ENCODE data around the gene PCK2. TPM values are rescaled to one million over a fixed set of nuclear protein-coding genes. Genes with fewer than 3 reads are reported as not detected.
A peak's percentile ranks its signal among the peaks of the same experiment; 100 is the strongest.

Gene PCK2
- total RNA-seq, 1 donor from 2014 or later, result 126 TPM

DNA sequence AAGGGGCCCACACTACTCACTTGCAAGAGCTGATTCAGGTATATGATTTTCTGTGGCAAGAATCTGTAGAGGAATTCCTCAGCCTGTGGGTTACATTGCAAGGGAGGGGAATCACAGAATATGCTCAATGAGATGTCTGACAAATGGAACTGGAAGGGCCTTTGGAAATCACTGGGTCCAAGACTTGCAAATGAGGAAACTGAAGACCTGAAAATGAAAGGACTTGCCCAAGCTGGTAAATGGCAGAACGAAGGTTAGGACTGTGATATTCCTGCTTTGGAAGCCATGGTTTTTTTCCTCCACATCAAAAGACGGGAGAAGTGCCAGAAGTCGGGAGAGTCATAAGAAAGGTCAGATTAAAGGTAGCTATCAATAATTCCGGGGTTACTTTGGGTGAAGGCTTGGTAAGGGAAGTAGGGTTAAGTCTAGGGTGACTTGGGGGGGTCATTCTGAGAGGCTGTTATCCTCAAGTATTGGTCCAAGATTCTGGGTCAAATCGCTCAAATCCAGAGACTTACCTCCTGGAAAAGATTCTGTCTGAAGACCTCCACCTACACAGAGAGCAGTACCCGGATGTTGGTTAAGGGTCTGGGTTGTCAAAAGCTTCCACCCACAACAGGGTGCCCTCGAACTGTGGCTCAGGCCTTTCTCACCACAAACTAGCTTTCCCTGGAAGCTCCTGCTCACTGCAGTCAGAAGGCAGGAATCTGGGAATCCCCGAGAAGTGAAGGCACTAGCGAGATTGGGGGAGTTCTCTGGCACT is 51.8 kb downstream of the PCK2 start:
- peaks cover 40% of the 10 kb centered on the region for H3K4me1 Mint-ChIP-seq (ENCODE audit: low read depth)
- no peak for DNase-seq (ENCODE audit: low spot score)
- H3K36me3 Mint-ChIP-seq (ENCODE audit: low read depth), result peaks cover 7% of the 10 kb centered on the region
- peak overlapping the region; percentile 98 for H3K4me3 Mint-ChIP-seq (ENCODE audit: unreplicated experiment)
- H3K27me3 Mint-ChIP-seq (ENCODE audit: low read depth), result no peaks in the 10 kb centered on the region
- TF ChIP-seq, protein P1, sequence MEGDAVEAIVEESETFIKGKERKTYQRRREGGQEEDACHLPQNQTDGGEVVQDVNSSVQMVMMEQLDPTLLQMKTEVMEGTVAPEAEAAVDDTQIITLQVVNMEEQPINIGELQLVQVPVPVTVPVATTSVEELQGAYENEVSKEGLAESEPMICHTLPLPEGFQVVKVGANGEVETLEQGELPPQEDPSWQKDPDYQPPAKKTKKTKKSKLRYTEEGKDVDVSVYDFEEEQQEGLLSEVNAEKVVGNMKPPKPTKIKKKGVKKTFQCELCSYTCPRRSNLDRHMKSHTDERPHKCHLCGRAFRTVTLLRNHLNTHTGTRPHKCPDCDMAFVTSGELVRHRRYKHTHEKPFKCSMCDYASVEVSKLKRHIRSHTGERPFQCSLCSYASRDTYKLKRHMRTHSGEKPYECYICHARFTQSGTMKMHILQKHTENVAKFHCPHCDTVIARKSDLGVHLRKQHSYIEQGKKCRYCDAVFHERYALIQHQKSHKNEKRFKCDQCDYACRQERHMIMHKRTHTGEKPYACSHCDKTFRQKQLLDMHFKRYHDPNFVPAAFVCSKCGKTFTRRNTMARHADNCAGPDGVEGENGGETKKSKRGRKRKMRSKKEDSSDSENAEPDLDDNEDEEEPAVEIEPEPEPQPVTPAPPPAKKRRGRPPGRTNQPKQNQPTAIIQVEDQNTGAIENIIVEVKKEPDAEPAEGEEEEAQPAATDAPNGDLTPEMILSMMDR (IDR thresholded peaks at IDR 0.05), result no peak
- H3K9me3 Mint-ChIP-seq (ENCODE audit: low read depth), result no peaks in the 10 kb centered on the region
- H3K27ac Mint-ChIP-seq (ENCODE audit: unreplicated experiment), result peak overlapping the region; percentile 97

DNA sequence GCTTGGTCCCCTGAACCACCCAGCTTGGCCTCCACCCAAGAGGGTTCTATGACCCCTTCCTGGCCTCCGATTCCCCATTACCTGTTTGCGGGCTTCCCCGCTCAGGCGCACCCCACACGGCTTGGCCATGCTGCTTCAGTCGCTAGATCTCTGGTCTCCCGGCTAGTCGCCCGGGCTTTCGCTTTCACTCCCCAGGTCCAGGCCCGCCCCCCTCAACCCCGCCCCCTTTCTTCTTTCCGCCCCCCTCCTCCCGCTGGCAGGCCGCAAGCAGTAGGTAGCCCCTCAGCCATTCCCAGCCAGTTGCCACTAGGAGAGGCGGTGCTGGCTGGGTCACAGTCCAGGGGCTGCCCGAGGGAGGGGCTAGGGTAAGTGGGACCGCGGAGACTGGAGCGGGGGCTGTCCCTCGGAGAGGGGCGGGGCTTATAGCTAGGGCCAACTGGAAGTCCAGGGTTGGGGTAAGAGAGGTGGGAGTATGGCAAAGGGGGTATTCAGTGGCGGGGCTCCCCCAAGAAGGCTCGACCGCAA is 52.4 kb downstream of the PCK2 start, which contains the start of gene PSME2:
PSME2 (minus strand) TSS at position 158 of the 525 bp plus-strand sequence; CDS start at position 129, 29 bp downstream.
- H3K4me3 Mint-ChIP-seq (ENCODE audit: unreplicated experiment), result peak within 1 kb of the TSS; percentile 98
- H3K9me3 Mint-ChIP-seq (ENCODE audit: low read depth), result no peaks in the 10 kb centered on the region
- peaks cover 38% of the 10 kb centered on the region for H3K4me1 Mint-ChIP-seq (ENCODE audit: low read depth)
- TF ChIP-seq, protein P1 (IDR thresholded peaks at IDR 0.05), result peak; percentile 12
- peak within 1 kb of the TSS; percentile 97 for H3K27ac Mint-ChIP-seq (ENCODE audit: unreplicated experiment)
- peaks cover 10% of the 10 kb centered on the region for H3K36me3 Mint-ChIP-seq (ENCODE audit: low read depth)
- H3K27me3 Mint-ChIP-seq (ENCODE audit: low read depth), result no peaks in the 10 kb centered on the region
- peak; percentile 98 for DNase-seq (ENCODE audit: low spot score)

DNA sequence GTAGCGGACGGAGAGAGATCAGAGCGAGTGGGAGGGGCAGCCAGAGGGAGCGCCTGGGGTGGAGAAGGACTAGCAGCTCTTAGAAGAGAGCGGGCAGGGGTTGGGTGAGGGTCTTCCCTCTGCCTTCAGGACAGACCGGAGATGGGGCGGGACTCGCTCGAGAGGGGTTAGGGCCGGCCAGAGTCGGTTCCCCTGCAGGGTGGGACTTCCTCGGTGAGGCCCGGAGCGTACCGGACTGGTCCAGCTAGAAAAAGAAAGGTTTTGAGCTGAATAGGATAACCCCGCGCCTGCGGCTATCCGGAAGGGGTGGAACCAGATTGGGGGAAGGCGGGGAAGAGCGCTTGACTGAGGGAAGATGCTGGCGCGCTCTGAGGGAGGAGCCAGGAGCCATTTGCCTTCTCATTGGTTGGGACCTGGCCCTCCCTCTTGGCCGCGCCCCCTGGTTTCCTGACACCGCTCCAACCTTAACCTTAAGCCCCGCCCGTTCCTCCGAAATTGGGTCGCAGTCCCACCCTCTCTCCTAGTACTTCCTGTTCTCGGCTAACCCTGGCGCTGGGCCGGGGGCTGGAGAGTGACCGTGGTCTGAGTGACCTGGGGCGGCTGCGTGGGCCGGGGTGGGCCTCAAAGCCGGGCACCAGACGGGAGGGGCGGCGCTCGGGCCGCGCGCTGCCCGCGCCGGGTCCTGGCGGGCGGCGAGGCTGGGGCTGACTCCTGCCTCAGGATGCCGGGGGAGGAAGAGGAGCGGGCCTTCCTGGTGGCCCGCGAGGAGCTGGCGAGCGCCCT is 53.1 kb downstream of the PCK2 start, which contains the start of gene RNF31:
RNF31 (plus strand) TSS at position 521 of the 783 bp plus-strand sequence; CDS start at position 722, 201 bp downstream.
- H3K4me1 Mint-ChIP-seq (ENCODE audit: low read depth), result peaks cover 31% of the 10 kb centered on the region
- peaks cover 13% of the 10 kb centered on the region for H3K36me3 Mint-ChIP-seq (ENCODE audit: low read depth)
- no peaks in the 10 kb centered on the region for H3K9me3 Mint-ChIP-seq (ENCODE audit: low read depth)
- peak within 1 kb of the TSS; percentile 98 for H3K4me3 Mint-ChIP-seq (ENCODE audit: unreplicated experiment)
- TF ChIP-seq, protein P1 (IDR thresholded peaks at IDR 0.05), result no peak
- H3K27me3 Mint-ChIP-seq (ENCODE audit: low read depth), result no peaks in the 10 kb centered on the region
- H3K27ac Mint-ChIP-seq (ENCODE audit: unreplicated experiment), result peak within 1 kb of the TSS; percentile 97
- DNase-seq (ENCODE audit: low spot score), result peak; percentile 99

DNA sequence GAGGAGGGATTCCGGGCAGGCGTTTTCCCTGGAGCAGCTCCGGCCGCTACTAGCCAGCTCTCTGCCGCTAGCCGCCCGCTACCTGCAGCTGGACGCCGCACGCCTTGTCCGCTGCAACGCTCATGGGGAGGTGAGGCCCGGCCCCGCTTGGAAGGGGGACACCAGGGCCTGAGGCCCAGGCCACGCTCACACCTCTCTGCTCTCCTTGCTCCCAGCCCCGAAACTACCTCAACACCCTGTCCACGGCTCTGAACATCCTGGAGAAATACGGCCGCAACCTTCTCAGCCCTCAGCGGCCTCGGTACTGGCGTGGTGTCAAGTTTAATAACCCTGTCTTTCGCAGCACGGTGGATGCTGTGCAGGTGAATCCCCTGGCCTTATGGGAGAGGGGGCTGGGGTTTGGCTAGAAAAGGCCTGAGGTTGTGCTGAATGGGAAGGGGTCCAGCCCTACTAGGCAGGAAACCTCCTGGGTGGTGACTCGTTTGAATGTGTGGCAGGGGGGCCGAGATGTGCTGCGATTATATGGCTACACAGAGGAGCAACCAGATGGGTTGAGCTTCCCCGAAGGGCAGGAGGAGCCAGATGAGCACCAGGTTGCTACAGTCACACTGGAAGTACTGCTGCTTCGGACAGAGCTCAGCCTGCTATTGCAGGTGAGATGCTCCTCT is 53.8 kb downstream of the PCK2 start:
- peaks cover 13% of the 10 kb centered on the region for H3K36me3 Mint-ChIP-seq (ENCODE audit: low read depth)
- peaks cover 29% of the 10 kb centered on the region for H3K4me1 Mint-ChIP-seq (ENCODE audit: low read depth)
- TF ChIP-seq, protein P1 (IDR thresholded peaks at IDR 0.05), result peak; percentile 7

More for the DNA sequence above, 53.8 kb downstream of the PCK2 start:
- peak; percentile 80 for DNase-seq (ENCODE audit: low spot score)
- H3K9me3 Mint-ChIP-seq (ENCODE audit: low read depth), result no peaks in the 10 kb centered on the region
- H3K27me3 Mint-ChIP-seq (ENCODE audit: low read depth), result no peaks in the 10 kb centered on the region
- peak overlapping the region; percentile 98 for H3K4me3 Mint-ChIP-seq (ENCODE audit: unreplicated experiment)
- H3K27ac Mint-ChIP-seq (ENCODE audit: unreplicated experiment), result peak overlapping the region; percentile 63

All from chondrocyte (in vitro differentiated cells).